DMS 273 (cell line): ENCODE data around the gene UBR4.
"Not testable (repeated sequence)": the region's sequence is repeated elsewhere in the genome, so short reads cannot be mapped to it uniquely, and the experiment has no call there.

Experiments used
- DNase-seq: peaks from one replicate; lab custom pipeline; 2025; ENCODE audit not compliant: unreplicated experiment; lab: John Stamatoyannopoulos, UW

UBR4 gene

DNA sequence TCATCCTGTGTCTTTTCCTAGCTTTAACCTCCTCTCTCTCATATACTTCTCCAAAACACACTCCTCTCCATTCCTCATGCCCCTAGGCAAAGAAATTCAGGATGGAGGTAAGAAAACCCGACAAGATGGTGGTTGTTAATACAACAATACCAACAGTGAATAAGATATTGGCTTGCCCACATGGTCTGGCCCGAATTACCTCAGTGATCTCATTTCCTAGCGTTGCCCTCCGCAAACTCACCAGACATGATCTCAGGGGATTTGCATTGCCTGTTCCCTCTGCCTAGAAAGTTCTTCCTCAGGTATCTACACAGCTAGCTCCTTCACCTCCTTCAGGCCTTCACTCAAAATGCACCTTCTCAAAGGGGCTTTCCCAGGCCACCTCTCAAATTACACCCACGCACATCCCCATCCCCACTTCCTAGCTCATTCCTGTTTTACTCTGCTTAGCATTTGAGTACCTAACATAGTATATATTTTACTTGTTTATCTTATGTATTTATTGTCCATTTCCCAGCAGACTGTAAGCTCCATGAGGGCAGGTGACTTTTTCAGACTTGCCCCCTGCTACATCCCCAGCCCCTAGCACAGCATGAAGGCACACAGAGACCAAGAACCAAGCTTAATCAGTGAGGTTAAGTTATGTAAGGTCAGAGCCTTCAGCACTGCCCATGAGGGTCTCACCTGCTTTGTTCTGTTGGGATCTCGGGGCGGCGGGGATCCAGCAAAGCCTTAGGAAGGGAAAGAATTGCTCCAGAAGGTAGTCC lies 10.2 kb upstream of the UBR4 start:
- DNase-seq = peak; percentile 38

DNA sequence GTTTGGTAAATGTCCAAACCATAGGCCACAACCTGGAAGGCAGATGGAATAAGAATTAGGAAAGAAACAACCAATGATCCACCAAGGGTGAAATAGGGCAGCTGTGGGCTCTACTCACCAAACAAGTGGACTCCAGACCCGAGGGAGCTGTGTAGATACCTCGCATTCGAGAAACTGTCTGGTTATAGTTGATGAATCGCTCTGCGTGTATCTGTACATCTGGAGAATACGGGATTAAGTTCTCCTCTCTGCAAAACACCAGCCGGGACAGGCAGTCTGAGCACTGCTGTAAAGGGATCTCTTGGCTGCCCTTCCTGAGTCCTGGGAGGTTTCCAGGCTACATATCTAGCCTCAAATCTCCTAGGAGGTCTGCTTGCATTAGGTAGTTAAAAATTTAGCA lies 9.4 kb upstream of the UBR4 start:
- DNase-seq = peak; percentile 77

DNA sequence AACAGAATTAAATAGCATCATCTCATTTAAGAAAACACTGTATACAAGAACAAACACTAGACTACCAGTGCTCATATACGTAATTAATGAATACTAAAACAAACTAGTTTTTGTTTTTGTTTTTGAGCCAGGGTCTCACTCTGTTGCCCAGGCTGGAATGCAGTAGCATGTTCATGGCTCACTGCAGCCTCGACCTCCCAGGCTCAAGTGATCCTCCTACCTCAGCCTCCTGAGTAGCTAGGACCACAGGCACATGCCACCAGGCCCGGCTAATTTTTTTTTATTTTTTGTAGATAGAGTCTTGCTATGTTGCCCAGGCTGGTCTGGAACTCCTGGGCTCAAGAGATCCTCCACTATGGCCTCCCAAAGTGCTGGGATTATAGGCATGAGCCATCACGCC lies 6.5 kb upstream of the UBR4 start:
- DNase-seq = not testable (repeated sequence)

DNA sequence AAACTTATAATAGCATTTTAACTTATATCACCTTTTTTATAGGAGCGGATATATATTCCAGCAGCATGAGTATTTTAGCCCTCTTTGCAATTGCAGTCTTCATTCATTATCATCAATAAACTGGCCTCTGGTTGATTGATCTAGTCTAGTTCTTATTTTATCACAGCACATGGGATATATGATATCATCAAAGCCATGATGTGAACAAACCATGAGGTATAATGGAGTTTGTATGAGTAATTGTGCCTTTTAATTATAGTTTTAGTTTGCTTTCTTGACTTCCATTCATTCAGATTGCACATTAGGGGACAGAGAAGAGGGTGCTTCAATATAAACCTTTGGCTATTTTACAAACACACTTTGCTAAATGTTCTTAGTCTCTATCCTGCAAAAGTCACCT lies 3.5 kb upstream of the UBR4 start:
- DNase-seq = no peak

DNA sequence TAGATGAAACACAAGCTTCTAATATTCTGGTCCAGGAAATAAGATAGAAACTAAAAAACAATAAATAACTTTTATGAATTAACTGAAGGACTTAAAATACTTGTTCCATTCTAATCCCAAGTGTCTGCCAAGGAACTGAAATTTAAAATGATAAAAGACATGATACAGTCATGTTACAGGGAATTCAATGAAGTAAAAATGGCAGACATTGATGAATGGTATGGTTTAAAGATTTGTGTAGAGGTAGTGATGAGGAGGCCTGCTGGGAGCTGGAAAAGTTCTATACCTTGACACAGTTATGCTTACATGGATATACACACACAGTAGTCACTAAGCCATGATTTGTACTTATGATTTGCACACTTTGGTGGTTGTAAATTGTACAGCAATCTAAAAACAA lies 2.1 kb upstream of the UBR4 start:
- no peak for DNase-seq

DNA sequence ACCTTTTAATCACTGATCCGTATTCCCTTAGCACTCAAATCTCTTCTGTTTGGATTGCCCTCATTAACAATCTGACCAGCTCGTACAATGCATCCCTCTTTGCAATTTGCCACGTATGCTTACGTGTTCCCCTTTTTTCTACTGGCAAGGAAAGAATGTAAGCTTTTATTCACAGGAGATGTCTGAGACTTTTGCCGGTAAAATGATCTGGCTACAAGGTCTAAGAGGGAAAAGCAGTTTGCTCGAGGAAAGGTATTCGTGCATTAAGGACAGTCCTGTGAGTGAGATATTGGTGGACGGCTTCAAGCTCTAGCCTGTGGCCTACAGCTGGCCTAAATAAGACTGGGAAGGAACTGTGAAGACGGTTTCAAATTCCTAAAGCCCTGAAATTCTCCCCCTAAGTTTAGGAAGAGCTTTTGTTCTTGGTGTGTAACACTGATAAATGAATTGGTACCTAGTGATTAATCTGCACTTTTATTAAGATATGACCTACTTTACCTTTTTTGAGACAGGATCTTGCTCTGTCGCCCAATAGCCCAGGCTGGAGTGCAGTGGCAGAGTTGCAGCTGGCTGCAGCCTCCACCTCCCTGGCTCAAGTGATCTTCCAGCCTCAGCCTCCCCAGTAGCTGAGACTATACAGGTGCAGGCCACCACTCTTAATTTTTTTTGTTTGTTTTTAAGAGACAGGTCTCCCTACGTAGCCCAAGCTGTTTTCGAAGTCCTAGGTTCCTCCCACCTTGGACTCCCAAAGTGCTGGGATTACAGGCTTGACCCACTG lies 895 bp upstream of the UBR4 start:
- peak; percentile 55 for DNase-seq

DNA sequence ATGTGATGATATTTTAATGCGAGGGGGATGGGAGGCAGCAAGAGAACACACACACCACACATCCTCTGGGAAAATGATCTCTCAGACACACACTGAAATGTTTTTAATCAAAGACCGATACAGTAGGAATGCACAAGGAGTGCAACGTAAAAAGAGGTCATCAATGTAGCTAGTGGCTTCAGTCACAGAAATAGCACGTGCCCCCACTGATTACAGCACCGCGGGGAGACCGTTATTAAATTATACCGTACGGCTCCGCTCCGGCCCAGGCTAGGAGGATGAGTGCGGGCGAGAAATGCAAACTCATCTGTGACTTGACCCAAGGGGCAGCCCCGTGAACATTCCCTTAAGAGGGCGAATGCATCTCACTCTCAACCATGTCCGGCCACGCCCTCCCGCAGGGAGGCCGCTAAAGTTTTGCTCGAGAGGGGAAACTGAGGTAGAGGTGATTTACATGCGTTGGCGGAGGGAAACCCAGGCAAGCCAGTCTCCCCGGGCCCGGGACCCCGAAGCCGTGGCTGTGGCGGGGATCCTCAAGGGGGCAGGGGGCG lies 552 bp downstream of the UBR4 start:
- peak; percentile 70 for DNase-seq

DNA sequence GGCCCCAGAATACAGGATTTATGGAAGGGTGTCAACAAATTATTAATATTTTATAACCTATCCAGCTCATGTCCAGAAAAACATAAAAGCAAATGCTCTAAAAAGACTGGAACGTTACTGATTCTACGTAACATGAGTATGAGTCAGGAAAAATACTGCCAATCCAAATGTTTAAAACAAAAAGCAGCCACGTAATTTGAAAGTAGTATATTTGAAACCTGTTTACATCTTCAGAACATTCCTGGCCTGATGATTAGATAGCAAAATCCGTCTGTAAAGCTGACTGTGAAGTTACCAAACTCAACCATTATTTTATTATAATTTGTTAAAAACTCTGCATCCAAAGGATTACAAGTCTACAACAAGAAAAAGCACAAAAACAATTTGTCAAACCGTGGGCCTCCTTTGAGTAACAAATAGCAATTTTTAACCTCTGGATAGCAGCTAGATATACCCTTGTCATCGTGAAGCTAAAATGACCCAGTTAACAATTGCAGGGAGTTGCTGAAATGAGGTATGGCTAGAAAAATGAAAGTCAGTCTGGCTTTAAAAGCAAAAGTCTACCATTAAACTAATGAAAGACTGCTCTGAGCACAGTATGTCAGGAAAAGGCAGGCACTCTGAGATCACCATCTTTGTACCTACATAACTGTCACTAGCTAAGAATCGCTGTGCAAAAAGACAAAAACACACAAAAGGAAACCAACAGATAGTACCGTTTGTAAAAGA lies 1.2 kb downstream of the UBR4 start:
- no peak for DNase-seq

DNA sequence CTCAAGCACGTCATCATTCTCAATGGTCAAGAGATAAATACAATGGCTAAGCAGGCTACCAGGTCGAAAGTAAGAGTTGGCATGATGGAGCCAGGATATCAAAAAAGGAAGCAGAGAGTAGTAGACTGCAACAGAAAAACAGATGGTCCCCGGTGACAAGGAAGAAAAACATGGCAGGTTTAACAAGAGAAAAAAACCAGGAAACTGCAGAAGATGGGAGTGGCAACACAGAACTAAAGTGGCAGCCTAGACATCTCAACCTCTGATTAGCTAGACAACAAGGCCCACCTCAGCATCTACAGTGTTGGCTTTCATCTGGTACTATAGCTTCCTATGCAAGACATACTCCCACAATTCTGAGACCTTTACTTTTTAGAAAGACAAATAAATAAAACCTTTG lies 3.1 kb downstream of the UBR4 start:
- peak; percentile 15 for DNase-seq

DNA sequence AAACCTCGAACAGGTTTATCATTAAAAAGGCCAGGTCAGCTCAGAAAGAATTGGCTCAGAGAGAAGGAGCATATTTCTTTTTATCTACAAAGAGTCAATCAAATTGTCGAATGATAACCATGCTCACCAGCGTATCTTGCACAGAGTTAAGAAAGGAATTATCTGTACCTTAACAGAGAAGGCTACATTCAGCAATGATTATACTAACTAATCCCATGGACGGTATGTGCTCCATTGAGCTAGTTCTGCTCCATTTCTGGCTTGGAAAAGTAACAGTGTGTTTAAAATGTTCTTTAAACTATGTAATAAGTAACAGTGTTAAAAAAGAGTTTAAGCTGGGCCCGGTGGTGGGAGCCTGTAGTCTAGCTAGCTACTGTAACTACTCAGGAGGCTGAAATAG lies 4.2 kb downstream of the UBR4 start:
- DNase-seq = no peak

DNA sequence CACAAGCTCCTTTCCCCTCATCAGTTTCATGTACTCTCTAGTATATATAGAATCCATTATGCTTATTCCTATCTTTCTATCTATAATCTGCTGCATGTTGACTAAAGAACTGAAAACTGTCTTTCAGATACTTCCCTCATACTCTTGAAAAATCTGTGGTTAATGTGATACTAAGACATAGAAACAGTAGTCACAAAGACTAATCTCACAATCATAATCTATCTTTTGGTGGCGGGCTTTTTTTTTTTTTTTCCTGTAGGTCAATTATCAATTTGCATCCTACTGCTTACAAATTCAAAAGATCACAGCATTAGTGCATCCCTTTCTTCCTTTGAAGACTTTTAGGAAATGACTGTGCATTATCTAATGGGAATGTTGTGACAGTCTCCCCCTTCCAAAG lies 4.7 kb downstream of the UBR4 start:
- no peak for DNase-seq

DNA sequence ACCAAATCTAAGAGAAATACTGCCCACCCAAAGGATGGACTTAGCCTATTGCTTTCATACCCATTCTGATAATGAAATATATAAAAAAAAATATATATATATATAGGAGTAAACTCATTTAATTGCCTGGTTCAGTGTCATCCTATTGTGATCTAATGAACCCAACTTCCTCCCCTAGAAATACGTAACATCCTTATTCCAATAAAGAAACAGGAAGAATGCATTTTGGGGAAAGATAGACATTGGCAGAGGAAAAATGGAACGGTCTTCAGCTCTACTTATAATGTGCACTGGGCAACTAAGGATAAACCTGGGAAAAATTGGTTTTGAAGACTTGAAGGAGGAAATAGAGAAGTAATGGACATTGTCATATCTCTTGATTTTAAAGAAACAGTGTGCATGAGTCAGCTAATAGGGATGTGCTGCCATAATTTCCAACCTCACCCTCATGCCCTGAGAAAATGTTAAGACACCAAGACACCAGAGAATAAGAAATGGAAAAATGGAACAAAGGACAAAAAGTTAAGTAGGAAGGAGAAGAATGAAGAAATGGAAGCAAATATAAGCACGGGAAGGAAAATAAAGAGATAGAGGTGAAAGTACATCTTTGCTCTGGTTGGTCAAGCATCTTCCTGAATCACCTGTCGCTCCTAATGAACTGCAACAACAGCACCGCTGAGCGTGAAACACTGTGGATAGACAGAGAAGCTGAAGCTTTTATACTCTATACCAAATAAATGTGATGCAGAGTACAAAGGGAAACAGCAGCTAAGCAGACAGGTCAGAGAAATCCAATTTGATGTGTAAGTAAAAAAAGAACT lies 5.4 kb downstream of the UBR4 start:
- no peak for DNase-seq

DNA sequence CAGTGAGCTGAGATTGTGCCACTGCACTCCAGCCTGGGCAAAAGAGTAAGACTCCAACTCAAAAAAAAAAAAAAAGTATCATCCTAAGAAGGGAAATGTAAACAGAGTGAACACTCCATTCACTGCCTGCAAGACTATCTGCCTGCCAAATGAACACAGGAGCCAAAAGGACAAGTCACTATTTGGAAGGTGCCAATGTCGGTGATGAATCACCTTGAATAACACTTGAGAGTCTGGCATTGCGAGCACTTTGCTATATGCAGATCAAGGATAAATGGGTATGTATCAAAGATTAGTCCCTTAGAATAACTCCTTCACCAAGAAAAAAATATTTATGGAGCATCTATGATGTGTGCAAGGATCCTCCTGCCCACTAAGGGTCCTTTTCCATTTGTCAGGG lies 6.6 kb downstream of the UBR4 start:
- DNase-seq = no peak

DNA sequence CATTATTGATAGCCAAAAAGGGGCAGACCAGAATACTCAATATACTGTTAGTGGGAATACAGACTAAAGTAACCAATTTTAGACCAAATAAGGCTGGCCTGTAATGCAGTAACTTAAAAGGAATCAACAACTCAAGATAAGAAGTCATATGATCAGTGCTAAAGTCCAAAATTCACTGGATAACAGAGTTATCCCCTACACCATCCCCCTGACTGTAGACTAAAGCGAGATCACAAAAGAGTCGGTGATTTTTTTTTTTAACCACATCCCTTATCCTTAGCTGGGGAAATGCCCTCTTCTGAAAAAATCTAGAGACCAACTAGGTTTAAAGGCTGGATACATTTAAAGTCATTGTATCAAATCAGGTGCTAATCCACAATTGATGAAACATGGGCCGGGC lies 7.7 kb downstream of the UBR4 start:
- DNase-seq = no peak

DNA sequence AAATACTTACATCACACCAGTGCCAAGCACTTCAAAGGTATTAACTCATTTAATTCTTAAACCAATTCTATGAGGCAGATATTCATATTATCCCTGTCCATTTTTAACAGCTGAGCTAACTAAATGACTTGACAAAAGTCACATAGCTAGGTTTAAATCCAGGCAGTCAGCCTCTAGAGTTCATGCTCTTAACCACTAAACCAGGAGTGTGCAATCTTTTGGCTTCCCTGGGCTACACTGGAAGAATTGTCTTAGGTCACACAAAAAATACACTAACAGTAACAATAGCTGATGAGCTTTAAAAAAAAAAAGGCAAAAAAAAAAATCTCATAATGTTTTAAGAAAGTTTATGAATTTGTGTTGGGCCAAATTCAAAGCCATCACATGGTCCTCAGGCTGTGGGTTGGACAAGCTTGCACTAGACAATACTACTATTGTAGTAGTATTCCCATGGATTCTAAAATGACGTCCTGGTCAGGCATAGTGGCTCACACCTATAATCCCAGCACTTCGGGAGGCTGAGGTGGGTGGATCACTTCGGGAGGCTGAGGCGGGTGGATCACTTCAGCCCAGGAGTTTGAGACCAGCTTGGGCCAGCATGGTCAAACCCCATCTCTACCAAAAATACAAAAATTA lies 10.0 kb downstream of the UBR4 start:
- DNase-seq = no peak

DNA sequence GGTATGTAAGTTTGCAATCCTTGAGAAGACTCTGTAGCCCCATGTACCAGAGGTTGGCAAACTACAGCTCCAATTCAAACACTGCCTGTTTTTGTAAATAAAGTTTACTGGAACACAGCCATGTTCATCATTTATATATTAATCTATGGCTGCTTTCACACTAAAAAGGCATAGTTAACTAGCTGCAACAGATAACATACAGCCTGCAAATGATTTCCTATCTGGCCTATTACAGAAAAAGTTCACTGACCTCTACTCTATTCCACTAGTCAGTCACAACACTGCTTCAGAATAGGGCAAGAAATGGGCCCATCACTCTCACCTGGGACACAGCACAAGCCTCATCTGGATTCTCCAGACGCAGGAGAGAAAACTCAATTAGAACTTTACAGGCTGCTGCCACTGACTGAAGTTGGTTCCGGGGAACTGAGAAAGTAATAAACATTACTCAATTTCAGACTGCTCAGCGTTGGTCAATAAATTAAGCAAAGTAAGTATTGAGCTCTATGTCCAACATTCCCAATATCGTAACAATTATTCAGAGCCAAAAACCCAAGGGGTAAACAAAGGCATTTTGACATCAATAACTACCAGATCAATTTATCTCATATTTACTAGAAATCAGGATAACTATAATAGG lies 10.6 kb downstream of the UBR4 start:
- DNase-seq = no peak

DNA sequence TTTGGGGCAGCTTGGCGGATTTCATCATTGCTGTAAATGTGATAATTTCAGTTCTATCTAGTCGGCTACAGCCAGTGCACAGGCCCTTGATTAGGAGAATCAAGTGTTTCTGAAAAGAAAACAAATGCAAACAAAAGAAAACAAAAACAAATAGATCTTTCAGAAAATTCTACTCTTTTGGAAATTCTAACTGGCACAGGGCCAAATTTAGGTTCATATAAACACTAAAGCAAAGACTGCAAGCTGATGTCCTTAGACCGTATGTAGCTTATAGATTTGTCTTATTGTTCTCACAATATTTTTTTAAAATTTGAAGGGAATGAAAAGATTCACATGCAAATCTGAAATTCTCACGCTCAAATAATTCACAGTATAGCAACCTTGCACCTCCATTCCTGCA lies 11.2 kb downstream of the UBR4 start:
- DNase-seq = no peak

DNA sequence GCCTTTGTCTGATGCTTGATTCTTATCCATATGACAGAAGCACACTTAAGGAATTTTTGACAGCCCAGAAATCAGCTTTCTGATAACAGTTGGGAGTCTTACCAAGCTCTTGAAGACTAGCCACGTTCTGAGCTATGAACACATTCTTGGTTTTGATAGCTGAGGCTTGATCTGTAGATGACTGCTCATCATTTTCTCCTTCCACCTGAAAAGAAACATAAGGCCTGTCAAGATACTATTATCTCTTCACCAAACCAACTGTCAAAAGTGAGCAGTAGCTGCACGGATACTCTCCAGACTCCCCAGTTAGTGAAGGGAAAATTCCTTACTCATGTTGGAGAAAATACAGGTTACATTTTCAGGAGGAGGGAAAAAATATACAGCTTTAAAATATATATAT lies 12.2 kb downstream of the UBR4 start:
- DNase-seq = no peak

DNA sequence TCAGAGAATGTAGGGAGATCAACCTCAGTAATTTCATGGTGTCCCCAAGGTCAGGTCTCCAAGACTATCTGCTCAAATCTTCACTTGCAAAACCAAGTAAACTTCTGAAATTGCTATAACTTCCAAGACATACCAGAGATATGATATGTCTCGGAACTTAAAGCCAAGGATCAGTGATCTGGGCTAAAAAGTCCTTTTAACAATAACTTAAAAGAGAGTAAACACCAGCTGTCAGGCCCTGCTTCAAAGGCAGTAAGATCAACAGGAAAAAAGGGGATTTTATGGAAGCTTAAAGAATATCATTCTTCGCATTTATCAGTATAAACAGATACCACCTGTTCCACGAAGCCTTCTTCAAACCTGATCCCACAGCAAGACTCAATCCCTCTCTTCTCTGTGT lies 13.7 kb downstream of the UBR4 start:
- no peak for DNase-seq

DNA sequence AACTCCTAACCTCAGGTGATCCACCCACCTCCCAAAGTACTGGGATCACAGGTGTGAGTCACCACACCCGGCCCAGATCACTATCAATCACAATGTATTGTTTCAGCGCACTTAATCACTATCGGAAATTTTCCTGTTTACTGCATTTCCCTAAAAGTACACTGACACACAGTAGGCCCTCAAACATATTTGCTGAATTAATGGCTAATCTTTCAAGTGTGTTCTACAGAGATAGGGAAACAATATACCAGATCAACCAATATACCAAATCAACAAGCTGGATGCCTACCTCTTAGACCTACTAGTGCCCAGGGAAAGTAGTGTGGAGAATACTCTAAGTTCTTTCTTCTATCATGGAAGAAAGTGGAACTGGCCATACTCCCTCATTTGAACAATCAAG lies 17.1 kb downstream of the UBR4 start:
- DNase-seq = no peak
